Loucy (cell line): ENCODE results near the gene FBXW8.

Experiments
- CTCF ChIP-seq: fragments of 200-600 bp; sonication (generic); conservative IDR thresholded peaks from 2 replicates; pipeline ENCODE4 v1.5.1; 2014; ENCODE audit warnings: mild to moderate bottlenecking, antibody characterized with exemption, low read length
- EZH2phosphoT487 ChIP-seq: fragments of 200-600 bp; IDR thresholded peaks from 2 replicates; pipeline ENCODE4 v1.6.1; 2018; ENCODE audit warnings: antibody characterized with exemption, mild to moderate bottlenecking, moderate library complexity, borderline replicate concordance

- TF ChIP-seq CTCF = no peak
- no peak for TF ChIP-seq EZH2phosphoT487
Measured at GRCh38 chr12:117067016-117067415, 156.3 kb downstream of the FBXW8 start.
